ENCODE measurements around the gene NOC4L.
A peak's percentile ranks its signal among the peaks of the same experiment; 100 is the strongest.
"Not testable (repeated sequence)": the region's sequence is repeated elsewhere in the genome, so short reads cannot be mapped to it uniquely, and the experiment has no call there.

The NOC4L gene

DNA sequence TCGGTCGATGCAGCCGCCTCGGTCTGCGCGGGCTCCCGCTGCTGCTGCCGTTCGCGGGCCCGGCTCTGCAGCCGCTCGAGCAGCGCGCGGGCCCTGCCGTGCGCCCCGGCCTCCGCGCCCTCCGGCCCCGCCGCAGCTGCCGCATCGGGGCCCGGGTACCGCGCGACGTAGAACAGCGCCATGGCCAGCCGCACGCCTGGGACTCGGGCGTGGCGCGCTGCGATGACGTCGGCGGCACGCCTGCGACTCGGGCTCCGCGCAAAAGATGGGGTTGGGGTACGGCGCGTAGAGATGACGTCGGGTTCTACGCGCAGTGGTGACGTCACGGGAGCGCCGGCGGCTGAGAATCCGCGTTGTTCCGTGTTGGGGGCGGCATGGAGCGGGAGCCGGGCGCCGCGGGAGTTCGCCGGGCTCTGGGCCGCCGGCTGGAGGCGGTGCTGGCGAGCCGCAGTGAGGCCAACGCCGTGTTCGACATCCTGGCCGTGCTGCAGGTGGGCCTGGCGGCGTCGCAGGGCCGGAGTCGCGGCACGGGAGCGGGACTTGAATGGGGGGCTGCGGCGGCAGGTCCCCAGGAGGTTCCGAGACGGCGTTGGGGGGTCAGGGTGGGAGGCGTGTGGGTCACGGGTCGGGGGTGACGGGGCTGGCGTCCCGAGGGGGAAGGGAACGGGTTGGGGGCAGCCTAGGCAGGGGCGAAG, at the start of gene NOC4L, which contains the start of gene DDX51:
NOC4L (plus strand) TSS at position 343 of the 695 bp plus-strand sequence; CDS start at position 375, 32 bp downstream.
DDX51 (minus strand) TSS at position 205 of the 695 bp plus-strand sequence; CDS start at position 182, 23 bp downstream.
- DNase-seq = peak; percentile 82

DNA sequence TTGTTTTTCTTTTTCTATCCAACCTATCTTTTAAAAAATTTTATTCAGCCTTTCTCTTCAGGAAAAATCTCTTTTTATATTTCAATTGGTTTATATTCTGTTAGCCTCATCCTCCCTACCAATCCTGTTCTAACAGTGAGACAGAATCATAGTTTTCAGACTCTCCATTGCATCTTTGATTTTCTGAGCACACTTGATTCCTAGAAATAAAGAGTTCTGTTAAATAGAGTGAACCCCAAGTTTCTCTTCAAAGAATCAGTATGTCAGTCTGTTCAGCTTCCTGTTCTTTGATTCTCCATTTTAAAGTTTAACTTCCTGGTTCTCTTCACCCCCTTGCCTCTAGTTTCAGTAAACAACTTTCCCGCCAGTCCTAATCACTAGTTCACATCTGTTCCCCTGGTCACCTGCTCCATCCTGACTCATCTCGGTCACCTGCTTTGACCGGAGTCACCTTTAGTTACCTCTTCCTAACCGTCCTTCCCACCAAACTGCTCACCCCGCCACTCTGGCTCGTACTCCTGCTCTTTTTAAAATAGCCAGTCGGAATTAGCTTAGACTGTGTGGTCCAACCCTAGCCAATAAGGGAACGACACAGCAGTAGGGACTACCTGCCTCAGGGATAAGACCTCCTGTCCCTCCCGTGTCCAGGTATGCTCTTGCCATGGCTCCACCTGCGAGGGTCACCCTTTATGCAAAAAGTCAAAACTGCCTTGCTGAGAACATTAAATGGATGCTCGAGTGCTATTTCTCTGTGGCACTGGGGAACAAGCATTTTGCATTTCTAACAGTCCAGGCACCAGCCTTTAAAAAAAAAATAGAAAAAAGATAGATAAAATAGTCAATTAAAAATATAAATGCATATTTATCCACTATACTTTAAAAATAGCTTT, 48.5 kb upstream of the NOC4L start:
- no peak for DNase-seq

DNA sequence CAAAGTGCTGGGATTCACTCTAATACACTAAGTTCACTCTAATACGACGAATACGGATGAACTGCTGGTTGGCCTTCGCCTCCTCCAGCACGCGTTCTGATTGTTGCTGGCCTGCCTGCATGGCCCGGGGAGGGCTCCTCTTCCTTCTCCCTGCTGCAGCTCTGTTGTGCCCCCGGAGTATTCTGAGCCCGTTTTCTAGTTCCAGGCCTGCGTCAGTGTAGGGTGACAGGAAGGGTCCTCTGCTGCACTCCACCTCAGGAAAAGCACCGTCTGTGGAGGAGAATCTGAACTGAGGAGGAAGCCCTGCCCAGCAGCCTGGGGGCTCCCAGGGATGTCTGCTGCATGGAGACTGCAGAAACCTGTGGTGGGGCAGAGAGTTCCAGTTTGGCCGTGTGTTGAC, 44.5 kb upstream of the NOC4L start:
- DNase-seq = no peak

DNA sequence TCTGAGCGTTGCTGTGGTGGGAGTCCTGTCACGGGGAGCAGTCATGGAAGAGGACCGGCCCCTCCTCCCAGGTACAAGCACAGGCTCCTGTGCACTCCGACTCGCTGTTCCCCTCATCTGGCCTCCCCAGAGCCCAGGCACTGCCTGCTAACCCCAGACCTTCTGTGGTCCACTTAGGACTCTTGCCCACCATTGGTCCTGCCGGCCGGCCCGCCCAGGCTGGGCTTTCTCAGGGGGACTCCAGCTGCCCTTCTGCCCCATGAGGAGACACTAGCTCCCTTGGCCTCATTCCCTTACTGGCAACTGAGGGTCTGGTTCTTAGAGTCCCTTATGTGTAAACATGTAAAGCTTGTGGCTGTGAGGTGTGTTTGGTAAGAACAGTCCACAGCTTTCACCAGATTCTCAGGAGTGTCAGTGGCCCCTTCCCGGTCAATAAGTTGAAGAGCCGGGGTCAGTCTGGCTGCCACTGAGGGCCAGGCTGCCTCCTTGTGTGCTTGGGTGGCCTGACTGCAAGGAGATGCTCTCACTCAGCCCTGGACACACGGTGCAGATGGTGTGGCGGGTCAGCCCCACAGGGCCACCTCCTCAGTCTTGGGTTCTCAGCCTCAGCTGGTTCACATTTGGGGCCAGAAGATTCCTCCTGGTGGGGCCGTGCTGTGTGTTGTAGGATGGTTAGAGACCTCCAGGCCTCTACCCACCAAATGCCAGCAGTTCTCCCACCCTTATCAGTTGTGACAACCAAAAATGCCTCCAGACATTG, 43.8 kb upstream of the NOC4L start:
- DNase-seq = no peak

DNA sequence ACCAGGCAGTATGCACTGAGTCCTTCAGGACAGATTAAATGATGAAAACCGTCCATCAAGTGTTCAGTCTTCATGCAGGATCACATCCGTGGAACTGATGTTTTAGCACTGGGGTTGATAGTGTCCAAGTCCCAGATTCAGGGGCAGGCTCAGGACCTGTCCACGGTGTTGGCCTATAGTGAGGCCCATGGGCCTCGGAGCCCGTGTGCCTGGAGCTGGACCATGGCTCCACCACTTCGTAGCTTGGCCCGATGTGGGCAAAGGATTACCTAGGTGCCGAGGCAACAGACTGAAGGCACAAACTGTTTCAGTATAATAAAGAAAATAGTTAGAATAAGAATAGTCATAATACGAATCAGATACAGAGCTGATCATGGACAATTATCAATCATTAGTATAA, 42.0 kb upstream of the NOC4L start:
- no peak for DNase-seq

DNA sequence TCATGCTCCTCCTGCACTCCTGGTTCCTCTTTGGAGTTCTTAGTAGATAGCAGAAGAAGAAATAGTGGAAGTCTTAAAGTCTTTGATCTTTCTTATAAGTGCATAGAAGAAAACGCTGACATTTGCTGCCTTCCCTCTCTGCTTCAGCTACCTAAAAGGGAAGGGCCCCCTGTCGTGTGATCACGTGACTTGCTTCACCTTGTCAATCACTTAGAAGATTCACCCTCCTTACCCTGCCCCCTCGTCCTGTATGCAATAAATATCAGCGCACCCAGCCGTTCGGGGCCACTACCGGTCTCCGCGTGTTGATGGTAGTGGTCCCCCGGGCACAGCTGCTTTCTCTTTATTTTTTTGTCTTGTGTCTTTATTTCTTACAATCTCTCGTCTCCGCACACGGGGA, 41.2 kb upstream of the NOC4L start:
- not testable (repeated sequence) for DNase-seq

DNA sequence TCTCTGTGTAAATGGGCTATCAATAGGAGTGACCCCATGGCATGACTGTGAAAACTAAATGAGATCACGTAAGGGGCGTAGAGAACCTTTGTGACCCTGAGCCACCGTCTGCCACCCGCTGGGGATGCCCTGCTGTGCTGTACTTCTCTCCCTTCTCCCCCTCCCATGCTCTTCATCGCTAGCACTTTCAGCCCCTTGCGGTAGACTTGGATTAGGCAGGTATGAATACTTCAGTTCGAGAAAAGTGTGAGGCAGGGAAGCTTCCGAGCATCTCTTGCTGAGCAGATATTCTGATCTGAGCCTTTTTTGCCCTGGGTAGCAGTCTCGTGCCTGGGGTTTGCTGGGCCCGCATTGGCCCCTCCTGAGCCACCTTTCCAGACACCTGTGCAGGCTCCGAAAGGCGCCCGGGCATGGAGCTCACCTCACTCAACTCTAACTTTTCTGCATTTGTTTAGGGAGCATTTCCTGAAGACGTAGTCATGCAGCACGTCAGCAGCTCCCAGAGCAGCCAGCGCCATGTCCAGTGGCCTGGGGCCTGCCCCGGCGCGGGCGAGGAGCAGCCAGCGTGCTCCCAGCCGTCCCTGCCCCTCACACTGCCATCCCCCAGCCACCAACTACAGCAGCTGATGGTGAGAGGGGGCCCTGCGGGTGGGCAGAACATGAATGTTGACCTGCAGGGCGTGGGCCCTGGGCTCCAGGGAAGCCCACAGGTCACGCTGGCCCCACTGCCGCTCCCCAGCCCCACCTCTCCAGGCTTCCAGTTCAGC, 40.5 kb upstream of the NOC4L start:
- DNase-seq = no peak

DNA sequence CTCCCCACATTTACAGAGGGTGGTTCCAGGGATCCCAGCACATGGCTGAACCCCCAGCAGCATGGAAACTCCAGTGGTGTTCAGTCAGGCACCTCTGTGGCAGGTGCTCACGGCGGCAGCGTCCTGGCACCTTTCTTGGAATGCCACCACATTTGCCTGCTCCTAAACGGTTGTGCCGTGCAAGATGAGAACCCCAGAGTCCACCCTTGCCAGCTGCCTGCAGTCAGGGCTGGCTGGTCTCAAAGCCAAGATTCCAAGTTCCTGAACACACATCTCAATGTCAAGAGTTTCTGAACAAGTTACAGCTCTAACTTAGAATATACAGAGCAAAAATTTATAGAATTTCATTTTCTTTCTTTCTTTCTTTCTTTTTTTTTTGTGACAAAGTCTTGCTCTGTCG, 38.8 kb upstream of the NOC4L start:
- no peak for DNase-seq

DNA sequence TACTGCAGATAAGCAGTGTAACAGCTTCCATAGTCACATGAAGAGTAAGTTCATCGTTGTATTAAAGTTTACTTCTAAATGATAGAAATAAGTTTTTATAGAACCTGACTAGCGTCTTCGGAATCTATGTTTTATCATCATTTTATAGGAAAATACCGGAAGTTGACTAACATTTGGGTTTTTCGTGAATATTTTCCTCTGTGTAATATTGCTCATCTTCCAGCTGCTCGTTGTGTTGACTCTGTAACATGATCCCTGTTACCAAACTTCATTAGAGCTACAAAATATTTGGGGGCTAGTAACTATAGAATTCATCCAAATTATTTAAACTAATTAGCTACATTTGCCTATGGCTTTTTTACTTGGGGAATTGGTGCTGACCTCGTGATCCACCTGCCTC, 37.3 kb upstream of the NOC4L start:
- no peak for DNase-seq

DNA sequence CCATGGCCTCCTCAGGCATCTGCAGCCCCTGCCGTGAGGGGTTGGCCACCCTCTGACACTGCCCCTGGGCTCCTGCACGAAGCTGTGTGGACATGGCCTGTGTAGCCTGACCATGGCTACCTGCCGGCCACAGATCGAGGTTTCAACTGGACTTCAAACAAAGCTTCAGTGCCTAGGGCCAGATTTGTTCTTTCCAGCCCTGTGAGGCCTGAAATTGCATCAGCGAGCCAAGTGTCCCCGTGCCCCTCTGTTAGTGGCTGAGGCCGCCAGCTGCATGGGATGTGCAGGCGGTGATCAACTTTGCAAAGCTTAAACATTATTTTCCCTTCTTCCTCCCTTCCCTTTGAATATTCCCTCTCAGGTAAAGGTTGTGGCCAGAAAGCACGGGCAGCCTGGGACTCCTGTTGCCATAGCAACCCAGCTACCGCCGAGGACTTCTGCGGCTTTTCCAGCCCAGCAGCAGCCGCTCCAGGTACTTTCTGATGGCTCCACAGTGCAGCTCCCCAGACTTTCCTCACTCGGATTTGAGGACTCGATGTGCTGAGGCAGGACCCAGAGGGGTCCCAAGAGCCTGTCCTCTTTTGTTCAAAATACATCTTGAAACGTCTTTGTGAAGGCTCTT, 35.9 kb upstream of the NOC4L start:
- peak; percentile 33 for DNase-seq

DNA sequence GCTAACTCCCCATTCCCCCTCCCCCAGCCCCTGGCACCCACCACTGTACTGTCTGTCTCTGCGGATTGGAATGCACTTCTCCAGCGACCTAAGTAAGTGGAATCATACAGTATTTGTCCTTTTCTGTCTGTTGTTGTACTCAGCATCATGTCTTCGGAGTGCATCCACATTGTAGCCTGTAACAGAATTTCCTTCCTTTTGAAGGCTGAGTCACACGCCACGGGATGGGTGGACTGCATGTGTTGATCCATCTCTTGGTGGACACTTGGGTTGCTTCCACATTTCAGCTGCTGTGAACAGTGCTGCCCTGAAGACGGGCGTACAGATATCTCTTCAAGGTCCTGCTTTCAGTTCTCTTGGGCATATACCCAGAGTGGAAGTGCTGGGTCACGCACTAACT, 34.5 kb upstream of the NOC4L start:
- no peak for DNase-seq

DNA sequence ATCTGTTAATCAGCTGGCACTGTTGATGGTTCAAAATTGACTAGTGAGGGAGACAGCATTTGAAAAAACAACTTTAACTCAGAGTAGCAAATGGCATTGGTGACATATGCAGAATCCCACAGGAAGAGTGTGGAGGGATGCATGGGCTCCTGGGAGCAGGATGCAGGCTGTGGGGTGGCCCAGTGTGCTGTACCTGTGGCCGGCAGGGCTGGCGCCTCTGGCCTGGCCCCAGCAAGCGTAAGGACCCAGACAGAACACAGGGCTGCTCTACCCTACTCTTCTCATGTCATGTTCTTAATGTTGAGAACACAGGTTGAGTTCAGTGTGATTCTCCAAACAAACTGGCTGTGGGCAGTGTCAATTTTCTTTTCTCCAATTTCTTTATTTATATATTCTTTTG, 33.6 kb upstream of the NOC4L start:
- DNase-seq = no peak

DNA sequence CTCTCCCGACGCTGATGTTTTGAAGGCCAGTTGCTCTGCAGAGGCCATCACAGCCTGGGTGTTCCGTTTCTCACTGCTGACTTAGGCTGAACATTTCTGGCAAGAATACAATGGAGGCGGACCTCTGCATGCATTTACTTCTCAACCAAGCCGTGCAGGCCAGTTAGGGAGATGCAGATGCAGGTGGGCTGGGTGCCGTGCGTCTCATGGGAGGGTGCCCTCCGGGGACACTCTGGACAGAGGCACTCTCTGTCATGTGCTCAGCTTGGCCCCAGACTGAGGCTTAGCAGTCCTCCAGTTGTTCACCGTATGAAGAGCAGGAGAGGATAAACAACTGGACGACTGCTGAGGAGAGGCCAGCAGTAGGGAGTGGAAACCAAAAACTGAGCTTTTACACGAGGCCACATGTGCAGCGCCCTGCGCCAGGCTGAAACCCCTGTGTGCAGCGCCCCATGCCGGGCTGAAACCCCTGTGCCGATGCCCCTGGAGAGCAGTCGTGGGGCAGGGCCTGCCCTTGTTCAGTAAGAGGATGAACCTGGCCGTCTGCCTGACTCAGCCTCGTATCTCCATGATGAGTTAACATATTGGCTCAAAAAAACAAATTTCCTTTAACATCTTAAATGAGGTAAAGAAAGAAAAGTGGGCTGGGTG, 32.5 kb upstream of the NOC4L start:
- DNase-seq = no peak

DNA sequence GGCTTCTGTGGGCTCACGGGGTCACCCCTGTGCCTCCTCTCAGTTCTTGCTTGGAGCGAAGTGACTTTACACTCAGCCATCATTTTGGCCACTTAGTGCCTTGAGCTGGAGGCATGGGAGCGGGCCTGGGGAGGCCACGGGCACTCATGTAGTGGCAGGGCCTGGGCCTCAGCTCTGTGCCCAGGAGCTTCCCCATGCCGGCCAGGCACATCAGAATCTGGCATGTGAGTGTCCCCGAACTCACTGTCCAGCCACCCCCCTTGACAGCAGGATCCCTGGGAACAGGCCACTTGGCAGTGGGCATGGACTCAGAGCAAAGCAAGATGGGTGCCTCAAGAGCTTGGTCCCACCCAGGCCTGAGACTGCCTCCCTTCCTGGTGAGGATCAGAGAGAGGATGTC, 29.6 kb upstream of the NOC4L start:
- no peak for DNase-seq

DNA sequence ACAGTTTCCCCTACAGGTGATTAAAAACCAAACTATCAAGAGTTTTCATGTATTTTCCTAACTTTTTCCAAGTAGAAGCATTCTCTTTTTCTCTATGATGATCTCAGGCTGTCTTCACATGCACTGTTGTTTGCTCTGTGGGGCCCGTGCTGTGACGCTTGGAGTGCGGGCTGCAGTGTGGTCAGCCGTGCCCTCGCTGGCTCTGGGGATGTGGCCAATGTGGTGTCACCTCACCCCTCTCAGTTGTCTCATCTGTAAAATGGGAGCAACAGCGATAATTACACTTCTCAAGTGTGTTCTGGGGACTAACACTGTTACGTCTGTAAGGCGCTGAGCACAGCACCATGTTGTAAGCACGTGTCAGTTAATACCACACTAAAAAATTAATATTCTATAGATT, 28.8 kb upstream of the NOC4L start:
- no peak for DNase-seq

DNA sequence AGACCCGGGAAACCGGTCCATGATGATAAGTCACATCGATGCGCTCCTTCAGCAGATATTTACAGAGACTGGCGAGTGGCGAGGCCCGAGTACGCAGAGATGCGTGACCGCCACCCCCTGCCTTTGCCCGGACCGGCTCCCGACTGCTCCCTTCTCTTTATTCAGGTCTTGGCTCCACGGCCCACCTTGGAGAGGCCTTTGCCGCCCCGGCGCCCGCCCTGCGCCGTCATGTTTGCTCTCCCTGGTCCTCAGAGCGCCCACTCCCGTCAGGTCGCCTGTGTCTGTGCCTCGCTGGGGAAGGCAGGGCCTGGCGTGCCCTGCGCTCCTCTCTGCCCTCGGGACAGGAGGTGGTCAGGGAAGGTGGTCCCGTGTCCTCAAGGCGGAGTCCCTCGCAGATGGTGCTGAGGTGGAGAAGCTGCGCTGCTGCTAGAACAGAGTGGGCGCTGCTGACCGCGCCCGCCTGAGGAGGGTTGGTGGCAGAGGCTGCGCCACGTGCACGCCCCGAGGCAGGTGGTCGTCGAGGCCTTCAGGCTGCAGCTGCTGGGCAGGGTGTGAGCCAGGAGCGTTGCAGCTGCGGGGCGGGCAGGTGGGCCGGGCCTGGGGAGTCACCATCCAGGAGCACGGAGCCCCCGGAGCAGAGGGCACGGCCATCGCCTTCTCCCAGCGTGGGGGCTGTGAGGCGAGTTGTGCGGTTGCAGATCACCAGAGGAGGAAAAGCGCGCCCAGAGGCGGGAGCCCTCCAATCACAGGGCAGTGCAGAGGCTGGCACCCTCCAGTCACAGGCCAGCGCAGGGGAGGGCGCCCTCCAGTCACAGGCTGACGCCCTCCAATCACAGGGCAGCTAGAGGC, 27.3 kb upstream of the NOC4L start:
- DNase-seq = no peak

DNA sequence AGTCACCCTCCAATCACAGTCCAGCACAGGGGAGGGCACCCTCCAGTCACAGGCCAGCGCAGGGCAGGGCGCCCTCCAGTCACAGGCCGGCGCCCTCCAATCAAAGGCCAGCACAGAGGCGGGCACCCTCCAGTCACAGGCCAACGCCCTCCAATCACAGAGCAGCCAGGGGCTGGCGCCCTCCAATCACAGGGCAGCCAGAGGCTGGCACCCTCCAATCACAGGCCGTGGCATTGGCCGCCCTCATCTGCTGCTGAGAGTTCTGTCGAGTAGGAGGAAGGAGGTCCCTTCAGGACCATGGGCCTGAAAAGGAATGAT, 26.7 kb upstream of the NOC4L start:
- DNase-seq = no peak

DNA sequence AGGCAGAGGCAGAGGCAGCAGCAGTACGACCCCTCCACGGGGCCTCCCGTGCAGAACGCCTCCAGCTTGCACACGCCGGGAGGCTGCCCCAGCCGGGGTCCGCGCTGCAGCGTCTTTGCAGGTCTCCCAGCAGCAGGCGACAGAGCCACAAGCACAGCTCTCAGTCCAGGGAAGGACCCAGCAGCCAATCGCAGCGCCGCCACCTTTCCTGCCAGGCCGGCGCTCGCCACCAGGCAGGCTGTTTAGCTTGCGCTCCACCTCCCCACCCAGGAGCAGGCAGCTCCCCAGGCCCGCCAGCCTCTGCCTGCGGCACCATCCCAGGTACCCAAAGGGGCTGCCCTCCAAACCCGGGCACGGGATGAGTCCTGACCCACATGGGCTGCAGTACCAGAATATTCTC, 25.4 kb upstream of the NOC4L start:
- no peak for DNase-seq

DNA sequence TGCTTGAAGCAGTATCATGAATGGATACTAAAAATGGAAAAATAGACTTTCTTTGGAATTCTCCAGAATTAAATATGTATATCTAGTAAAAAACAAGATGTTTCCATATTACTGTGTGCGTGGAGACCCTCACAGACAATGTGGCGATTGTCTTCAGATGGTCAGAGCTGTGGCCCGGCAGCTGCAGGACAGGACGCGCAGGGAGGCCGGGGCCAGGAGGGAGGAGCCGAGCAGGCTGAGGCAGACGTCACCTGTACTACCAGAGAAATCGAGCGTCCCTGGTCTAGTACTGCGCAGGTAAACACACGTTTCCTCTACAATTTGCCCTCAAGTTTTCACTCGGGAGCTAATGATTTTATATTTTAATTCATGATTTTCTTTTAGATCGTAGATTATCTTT, 23.0 kb upstream of the NOC4L start:
- DNase-seq = no peak

DNA sequence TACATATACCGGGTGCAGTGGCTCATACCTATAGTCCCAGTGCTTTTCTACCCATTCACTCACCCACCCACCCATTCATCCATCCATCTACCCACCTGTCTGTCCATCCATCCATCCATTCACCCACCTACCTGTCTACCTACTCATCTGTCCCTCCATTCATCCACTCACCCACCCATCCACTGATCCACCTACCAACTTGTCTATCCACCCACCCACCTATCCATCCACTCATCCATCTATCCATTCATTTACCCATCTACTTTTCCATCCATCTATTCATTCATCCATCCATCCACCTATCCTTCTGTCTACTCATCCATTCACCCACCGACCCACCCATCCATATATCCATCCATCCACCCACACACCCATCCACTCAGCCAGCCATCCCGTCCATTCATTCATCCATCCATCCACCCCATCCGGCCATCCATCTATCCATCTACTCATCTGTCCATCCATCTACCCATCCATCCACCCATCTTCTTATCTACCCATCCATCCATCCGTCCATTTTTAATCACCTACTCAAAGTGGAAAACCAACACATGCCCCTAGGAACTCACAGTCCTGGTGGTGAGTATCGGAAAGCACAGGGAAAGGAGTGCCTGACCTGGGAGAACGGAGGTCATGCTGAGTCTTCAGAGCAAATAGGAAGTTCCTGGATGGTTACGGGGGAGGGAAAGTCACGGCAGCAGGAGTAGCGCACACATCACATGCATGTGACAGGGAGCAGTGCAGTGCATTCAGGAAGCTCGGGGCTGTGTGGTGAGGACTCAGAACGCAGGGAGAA, 20.1 kb upstream of the NOC4L start:
- no peak for DNase-seq
